ENCODE data around the gene C20orf202. TPM values are rescaled to one million over a fixed set of nuclear protein-coding genes. Genes with fewer than 3 reads are reported as not detected.

Gene C20orf202
- total RNA-seq, 4 donors from 2014 or later: 0.73 to 0.83 TPM; not detected in 2

DNA sequence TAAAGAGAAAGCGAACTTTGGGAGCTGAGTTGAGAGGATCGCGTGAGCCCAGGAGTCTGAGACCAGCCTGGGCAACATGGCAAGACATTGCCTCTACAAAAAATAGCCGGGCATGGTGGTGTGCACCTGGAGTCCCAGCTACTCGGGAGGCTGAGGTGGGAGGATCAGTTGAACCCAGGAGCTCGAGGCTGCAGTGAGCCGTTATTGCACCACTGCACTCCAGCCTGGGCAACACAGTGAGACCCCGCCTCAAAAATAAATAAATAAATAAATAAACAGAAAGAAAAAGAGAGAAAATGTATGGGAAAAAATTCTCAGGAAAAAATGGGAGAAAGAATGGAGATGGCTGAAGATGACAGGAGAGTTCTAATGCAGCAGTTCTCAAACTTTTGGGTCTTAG, 2.5 kb downstream of the C20orf202 start:
- Histone ChIP-seq H3K27me3 (no peaks in the 10 kb centered on the region), H3K4me3 (no peak overlapping the region), H3K9me3 (no peaks in the 10 kb centered on the region), H3K27ac (no peak overlapping the region), H3K36me3 (no peaks in the 10 kb centered on the region), H3K4me1 (no peaks in the 10 kb centered on the region)
- intact Hi-C loops (cut with DNase I; ENCODE audit: low total_unique reads): no loop called here
- no peak for TF ChIP-seq POLR2A (IDR thresholded peaks at IDR 0.05)
- TF ChIP-seq, protein P1, sequence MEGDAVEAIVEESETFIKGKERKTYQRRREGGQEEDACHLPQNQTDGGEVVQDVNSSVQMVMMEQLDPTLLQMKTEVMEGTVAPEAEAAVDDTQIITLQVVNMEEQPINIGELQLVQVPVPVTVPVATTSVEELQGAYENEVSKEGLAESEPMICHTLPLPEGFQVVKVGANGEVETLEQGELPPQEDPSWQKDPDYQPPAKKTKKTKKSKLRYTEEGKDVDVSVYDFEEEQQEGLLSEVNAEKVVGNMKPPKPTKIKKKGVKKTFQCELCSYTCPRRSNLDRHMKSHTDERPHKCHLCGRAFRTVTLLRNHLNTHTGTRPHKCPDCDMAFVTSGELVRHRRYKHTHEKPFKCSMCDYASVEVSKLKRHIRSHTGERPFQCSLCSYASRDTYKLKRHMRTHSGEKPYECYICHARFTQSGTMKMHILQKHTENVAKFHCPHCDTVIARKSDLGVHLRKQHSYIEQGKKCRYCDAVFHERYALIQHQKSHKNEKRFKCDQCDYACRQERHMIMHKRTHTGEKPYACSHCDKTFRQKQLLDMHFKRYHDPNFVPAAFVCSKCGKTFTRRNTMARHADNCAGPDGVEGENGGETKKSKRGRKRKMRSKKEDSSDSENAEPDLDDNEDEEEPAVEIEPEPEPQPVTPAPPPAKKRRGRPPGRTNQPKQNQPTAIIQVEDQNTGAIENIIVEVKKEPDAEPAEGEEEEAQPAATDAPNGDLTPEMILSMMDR (IDR thresholded peaks at IDR 0.05): no peak
- DNase-seq: no peak

DNA sequence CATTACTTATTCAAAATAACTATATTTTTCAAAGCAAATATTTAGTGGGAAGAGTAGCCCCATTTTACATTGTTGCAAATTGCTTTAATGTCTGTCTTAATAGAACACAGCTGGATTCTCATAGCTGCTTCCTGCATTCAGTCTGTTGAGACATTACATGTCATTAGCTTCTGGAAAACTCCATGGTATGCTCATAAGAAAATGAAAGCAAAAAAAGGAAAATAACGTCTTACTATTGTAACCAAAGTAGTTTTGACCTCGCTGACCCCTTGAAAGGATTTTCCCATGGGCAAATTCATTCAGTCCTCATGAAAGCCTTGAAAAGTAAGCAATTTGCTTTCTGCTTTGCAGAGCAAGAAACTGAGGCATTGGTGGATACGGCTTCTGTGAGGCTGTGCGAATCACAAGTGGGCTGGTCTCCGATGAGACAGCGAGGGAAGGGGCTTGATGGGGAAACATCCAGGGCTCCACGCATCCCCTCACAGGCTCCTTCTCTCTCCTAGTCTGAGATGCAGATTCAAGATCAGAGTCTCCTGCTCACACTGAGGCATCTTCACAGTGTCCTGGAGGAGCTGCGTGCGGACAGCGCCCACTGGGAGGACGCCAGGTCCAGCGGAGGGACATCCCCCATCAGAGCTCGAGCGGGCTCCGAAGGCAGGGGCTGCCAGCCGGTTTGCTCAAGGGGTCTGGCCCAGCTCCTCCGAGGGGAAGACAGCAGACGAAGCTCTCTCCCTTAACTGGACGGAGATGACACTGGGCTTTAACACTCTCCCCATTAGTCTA, 3.3 kb downstream of the C20orf202 start:
- H3K27me3 ChIP-seq: no peaks in the 10 kb centered on the region
- no peak overlapping the region for H3K4me3 ChIP-seq
- no peak for TF ChIP-seq POLR2A (IDR thresholded peaks at IDR 0.05)
- TF ChIP-seq, protein P1 (IDR thresholded peaks at IDR 0.05): no peak
- intact Hi-C loops (cut with DNase I; ENCODE audit: low total_unique reads): no loop called here
- no peaks in the 10 kb centered on the region for H3K36me3 ChIP-seq
- no peaks in the 10 kb centered on the region for H3K9me3 ChIP-seq
- no peak for DNase-seq
- H3K4me1 ChIP-seq: no peaks in the 10 kb centered on the region
- no peak overlapping the region for H3K27ac ChIP-seq

DNA sequence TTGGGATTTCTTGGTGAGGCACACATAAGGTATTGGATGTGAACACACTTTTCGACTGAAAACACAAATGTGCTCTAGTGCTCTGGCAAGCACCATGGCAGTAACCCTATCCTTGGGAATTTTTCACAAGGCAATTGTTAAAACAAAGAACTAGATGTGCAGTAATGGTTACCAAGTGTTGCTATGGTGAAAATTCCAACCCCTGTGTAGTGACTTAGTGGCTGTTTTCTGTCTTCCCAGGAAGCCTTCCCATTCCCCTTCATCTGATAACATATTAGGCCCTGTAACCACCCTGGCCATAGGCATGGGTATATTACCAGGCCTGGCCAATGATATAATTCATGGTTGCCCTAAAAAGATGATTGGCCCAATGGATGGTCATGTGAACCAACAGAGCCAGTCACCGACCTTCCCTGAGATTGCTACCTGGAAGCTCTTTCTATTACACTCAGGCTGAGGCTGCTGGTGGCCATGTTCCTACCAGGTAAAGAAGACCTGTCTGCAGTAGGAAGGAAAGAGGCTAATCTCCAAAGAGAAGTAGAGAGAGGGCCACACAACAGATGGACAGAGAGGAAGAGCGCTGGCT, 4.1 kb downstream of the C20orf202 start:
- Histone ChIP-seq H3K27ac (no peak overlapping the region), H3K4me1 (no peaks in the 10 kb centered on the region), H3K27me3 (no peaks in the 10 kb centered on the region), H3K36me3 (no peaks in the 10 kb centered on the region), H3K4me3 (no peak overlapping the region), H3K9me3 (no peaks in the 10 kb centered on the region)
- TF ChIP-seq, protein P1 (IDR thresholded peaks at IDR 0.05): no peak
- TF ChIP-seq POLR2A (IDR thresholded peaks at IDR 0.05): no peak
- DNase-seq: no peak
- intact Hi-C loops (cut with DNase I; ENCODE audit: low total_unique reads): no loop called here

DNA sequence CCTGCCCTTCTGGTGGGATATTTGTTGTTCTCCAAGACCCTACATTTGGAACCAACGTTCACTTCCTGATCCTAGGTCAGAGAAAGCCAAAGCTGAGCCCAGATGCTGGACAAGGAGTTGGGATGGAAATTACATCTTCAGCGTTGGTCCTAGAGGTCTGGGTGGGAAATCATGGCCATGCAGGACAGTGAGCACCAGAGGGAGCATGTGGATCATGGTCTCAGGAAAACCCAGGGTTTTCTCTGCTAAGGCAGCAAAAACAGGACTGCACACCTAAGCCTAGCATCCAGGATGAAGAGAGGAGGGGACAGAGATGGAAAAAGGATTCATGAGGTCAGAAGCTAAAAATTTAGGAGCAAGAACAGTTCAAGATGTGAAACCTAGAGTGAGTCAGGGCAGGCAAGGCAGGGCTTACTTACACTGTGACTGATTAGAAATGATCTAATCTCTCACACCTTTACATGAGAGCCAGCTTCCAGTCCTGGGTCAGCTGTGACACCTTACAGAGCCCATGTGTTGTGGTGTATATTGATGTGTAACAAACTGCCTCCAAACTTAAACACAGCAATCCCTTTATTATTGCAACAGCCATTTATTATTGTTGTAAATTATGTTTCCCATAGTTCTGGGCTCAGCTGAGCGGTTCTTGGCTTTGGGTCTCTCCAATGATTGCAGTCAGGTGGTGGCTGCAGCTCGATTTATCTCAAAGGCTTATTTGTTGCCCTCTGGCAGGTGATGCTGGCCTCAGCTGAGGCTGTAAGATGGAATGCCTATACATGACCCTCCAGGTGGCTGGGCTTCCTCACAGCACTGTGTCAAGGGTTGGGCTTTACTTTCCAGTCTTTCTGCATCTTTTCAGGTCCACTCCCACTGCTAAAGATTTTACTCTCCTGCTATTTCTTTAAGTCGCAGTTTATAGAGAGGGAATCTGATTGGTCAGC, 6.5 kb downstream of the C20orf202 start:
- H3K4me1 ChIP-seq: no peaks in the 10 kb centered on the region
- intact Hi-C loops (cut with DNase I; ENCODE audit: low total_unique reads): loop anchor here (5.0 kb wide), 1 partner anchor 392 kb away; no protein-coding TSS in a partner anchor
- no peaks in the 10 kb centered on the region for H3K36me3 ChIP-seq
- no peak overlapping the region for H3K27ac ChIP-seq
- no peaks in the 10 kb centered on the region for H3K9me3 ChIP-seq
- no peaks in the 10 kb centered on the region for H3K27me3 ChIP-seq
- TF ChIP-seq POLR2A (IDR thresholded peaks at IDR 0.05): no peak
- TF ChIP-seq, protein P1 (IDR thresholded peaks at IDR 0.05): no peak
- H3K4me3 ChIP-seq: no peak overlapping the region
- no peak for DNase-seq
